Transverse colon (tissue), 4 donors: ENCODE data around the gene LAMB1.

Source experiments
- EP300 ChIP-seq: sonication (generic); formaldehyde crosslinking; IDR thresholded peaks from one replicate; pipeline ENCODE4 v1.6.1; 2017; ENCODE audit warnings: antibody characterized with exemption, low read depth
- POLR2A ChIP-seq: fragments of 450-650 bp; IDR thresholded peaks from one replicate; pipeline ENCODE4 v1.6.1; 2016; ENCODE audit warnings: antibody characterized with exemption, mild to moderate bottlenecking, moderate library complexity
- POLR2AphosphoS5 ChIP-seq, 3 donors: sonication (generic); formaldehyde crosslinking; IDR thresholded peaks; one replicate each; pipeline ENCODE4 v1.6.1; 2016; ENCODE audit warnings: antibody characterized with exemption in 3 of 3
- TF ChIP-seq, protein P1 (sequence below), 5 experiments: fragments of 200-600 bp in 3 of 5; fragments of 450-650 bp in 2 of 5; sonication (generic) in 3 of 5; IDR thresholded peaks; 1 replicate in 2 of 5; 2 replicates in 3 of 5; pipeline ENCODE4 v1.5.1; 2016 to 2017; ENCODE audit warnings: antibody characterized with exemption in 5 of 5, inconsistent platforms in 3 of 5, mild to moderate bottlenecking in 2 of 5, moderate library complexity in 1 of 5

DNA sequence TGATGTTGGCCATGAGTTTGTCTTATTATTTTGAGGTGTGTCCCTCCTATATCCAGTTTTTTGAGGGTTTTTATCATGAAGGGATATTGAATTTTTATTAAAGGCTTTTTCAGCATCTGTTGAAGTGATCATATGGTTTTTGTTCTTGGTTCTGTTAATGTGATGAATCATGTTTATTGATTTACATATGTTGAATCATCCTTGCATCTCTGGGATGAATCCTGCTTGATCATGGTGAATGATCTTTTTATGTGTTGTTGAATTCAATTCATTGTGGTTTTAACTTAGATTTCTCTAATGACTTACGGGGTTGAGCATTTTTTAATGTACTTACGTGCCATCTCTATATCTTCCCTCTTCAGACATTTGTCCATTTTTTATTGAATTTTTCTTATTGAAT lies 89.1 kb downstream of the LAMB1 start:
- TF ChIP-seq, protein P1, sequence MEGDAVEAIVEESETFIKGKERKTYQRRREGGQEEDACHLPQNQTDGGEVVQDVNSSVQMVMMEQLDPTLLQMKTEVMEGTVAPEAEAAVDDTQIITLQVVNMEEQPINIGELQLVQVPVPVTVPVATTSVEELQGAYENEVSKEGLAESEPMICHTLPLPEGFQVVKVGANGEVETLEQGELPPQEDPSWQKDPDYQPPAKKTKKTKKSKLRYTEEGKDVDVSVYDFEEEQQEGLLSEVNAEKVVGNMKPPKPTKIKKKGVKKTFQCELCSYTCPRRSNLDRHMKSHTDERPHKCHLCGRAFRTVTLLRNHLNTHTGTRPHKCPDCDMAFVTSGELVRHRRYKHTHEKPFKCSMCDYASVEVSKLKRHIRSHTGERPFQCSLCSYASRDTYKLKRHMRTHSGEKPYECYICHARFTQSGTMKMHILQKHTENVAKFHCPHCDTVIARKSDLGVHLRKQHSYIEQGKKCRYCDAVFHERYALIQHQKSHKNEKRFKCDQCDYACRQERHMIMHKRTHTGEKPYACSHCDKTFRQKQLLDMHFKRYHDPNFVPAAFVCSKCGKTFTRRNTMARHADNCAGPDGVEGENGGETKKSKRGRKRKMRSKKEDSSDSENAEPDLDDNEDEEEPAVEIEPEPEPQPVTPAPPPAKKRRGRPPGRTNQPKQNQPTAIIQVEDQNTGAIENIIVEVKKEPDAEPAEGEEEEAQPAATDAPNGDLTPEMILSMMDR (IDR thresholded peaks at IDR 0.05) = no peak
- TF ChIP-seq POLR2A = no peak
- no peak for TF ChIP-seq POLR2AphosphoS5 (IDR thresholded peaks at IDR 0.05)
- no peak for TF ChIP-seq EP300
